Tibial nerve (tissue), 4 donors: ENCODE results near the gene ARFGEF3. TPM values are rescaled to one million over a fixed set of nuclear protein-coding genes. Genes with fewer than 3 reads are reported as not detected.

ENCODE experiments used
- DNase-seq, 2 donors: peaks; one replicate each; pipeline ENCODE4 v3.0.0-alpha.2; 2019; ENCODE audit warnings: low spot score in 2 of 2
- H3K27ac ChIP-seq, 4 donors: fragments of 200-600 bp; sonication (generic) in 3 of 4; one replicate each; pipeline ENCODE4 v1.5.1; 2017 to 2019; ENCODE audit warnings: mild to moderate bottlenecking in 1 of 4
- H3K27me3 ChIP-seq, 2 donors: fragments of 200-600 bp; sonication (generic) in 1 of 2; one replicate each; pipeline versions ENCODE4 v1.5.1 to v1.6.0; 2017 to 2019
- H3K36me3 ChIP-seq, 3 donors: fragments of 200-600 bp; sonication (generic); one replicate each; pipeline ENCODE4 v1.5.1; 2018 to 2019
- H3K4me1 ChIP-seq, 4 donors: fragments of 200-600 bp; sonication (generic) in 3 of 4; one replicate each; pipeline ENCODE4 v1.5.1; 2017 to 2019
- H3K4me3 ChIP-seq, 4 donors: fragments of 200-600 bp; sonication (generic) in 3 of 4; one replicate each; pipeline ENCODE4 v1.5.1; 2017 to 2019; ENCODE audit warnings: mild to moderate bottlenecking in 1 of 4, moderate library complexity in 1 of 4
- H3K9me3 ChIP-seq, 4 donors: fragments of 200-600 bp; sonication (generic) in 3 of 4; one replicate each; pipeline ENCODE4 v1.5.1; 2017 to 2019
- CTCF ChIP-seq, 5 experiments: fragments of 200-600 bp in 3 of 5; fragments of 450-650 bp in 2 of 5; sonication (generic) in 3 of 5; IDR thresholded peaks; one replicate each; pipeline ENCODE4 v1.5.1; 2016 to 2019; ENCODE audit warnings: antibody characterized with exemption in 5 of 5, mild to moderate bottlenecking in 3 of 5, moderate library complexity in 2 of 5
- EP300 ChIP-seq, 2 donors: sonication (generic); formaldehyde crosslinking; IDR thresholded peaks; one replicate each; pipeline ENCODE4 v1.6.1; 2017; ENCODE audit warnings: antibody characterized with exemption in 2 of 2, mild to moderate bottlenecking in 1 of 2
- POLR2A ChIP-seq, 2 donors: fragments of 450-650 bp; IDR thresholded peaks; one replicate each; pipeline ENCODE4 v1.6.1; 2017; ENCODE audit warnings: antibody characterized with exemption in 2 of 2, mild to moderate bottlenecking in 2 of 2, moderate library complexity in 2 of 2
- WGBS, 2 donors: methylation state at CpG; one replicate each; pipeline ENCODE4 v1.1.5; 2018; 5-methylcytosine and 5-hydroxymethylcytosine counted together
- total RNA-seq, 4 donors: library from RNA; depleted of rRNA; stranded (reverse); fragments of >200 nt; gene quantifications; one replicate each; pipeline ENCODE4 v1.1.0, GENCODE V29; 2016

Gene ARFGEF3
- total RNA-seq, 4 donors from 2014 or later, result 3.9 to 6.9 (median 5.4) TPM

GRCh38 chr6:138296381-138296780 is 134.6 kb downstream of the ARFGEF3 start:
- no peaks in the 10 kb centered on the region for H3K36me3 ChIP-seq
- no peak overlapping the region for H3K4me3 ChIP-seq
- H3K9me3 ChIP-seq, result no peaks in the 10 kb centered on the region
- no peak for DNase-seq
- no peaks in the 10 kb centered on the region for H3K27me3 ChIP-seq
- TF ChIP-seq EP300 (IDR thresholded peaks at IDR 0.05) (no peak), CTCF (IDR thresholded peaks at IDR 0.05) (no peak), POLR2A (IDR thresholded peaks at IDR 0.05) (no peak)
- no peak overlapping the region for H3K27ac ChIP-seq
- H3K4me1 ChIP-seq, result no peaks in the 10 kb centered on the region
- 96 to 99% methylated on average over 9 of the region's 9 CpGs for WGBS, 2 donors

- DNase-seq, result no peak
- no peak for TF ChIP-seq EP300 (IDR thresholded peaks at IDR 0.05)
- no peak for TF ChIP-seq POLR2A (IDR thresholded peaks at IDR 0.05)
- no peak for TF ChIP-seq CTCF (IDR thresholded peaks at IDR 0.05)
- Histone ChIP-seq H3K4me1 (no peaks in the 10 kb centered on the region), H3K4me3 (no peak overlapping the region), H3K27ac (no peak overlapping the region), H3K36me3 (no peaks in the 10 kb centered on the region), H3K9me3 (no peaks in the 10 kb centered on the region), H3K27me3 (no peaks in the 10 kb centered on the region)
- WGBS, 2 donors, result 96 to 97% methylated on average over 7 of the region's 7 CpGs
Measured at GRCh38 chr6:138296786-138297185, 135.0 kb downstream of the ARFGEF3 start.

- 81 to 83% methylated on average over 1 of the region's 1 CpG for WGBS, 2 donors
- Histone ChIP-seq H3K27ac (no peak overlapping the region), H3K4me1 (no peaks in the 10 kb centered on the region), H3K9me3 (no peaks in the 10 kb centered on the region), H3K4me3 (no peak overlapping the region), H3K36me3 (no peaks in the 10 kb centered on the region), H3K27me3 (no peaks in the 10 kb centered on the region)
- no peak for DNase-seq
- TF ChIP-seq EP300 (IDR thresholded peaks at IDR 0.05) (no peak), POLR2A (IDR thresholded peaks at IDR 0.05) (no peak), CTCF (IDR thresholded peaks at IDR 0.05) (no peak)
Measured at GRCh38 chr6:138297761-138298298, 136.1 kb downstream of the ARFGEF3 start.

GRCh38 chr6:138300469-138300868 is 138.7 kb downstream of the ARFGEF3 start:
- no peak for DNase-seq
- no peaks in the 10 kb centered on the region for H3K4me1 ChIP-seq
- TF ChIP-seq CTCF (IDR thresholded peaks at IDR 0.05) (no peak), EP300 (IDR thresholded peaks at IDR 0.05) (no peak), POLR2A (IDR thresholded peaks at IDR 0.05) (no peak)
- 85 to 87% methylated on average over 4 of the region's 4 CpGs for WGBS, 2 donors
- H3K9me3 ChIP-seq, result no peaks in the 10 kb centered on the region
- no peaks in the 10 kb centered on the region for H3K36me3 ChIP-seq
- H3K27ac ChIP-seq, result no peak overlapping the region
- no peaks in the 10 kb centered on the region for H3K27me3 ChIP-seq
- no peak overlapping the region for H3K4me3 ChIP-seq

GRCh38 chr6:138302554-138302953 is 140.8 kb downstream of the ARFGEF3 start:
- TF ChIP-seq POLR2A (IDR thresholded peaks at IDR 0.05), result no peak
- no peak for TF ChIP-seq EP300 (IDR thresholded peaks at IDR 0.05)
- no peak for TF ChIP-seq CTCF (IDR thresholded peaks at IDR 0.05)
- no peaks in the 10 kb centered on the region for H3K4me1 ChIP-seq
- H3K4me3 ChIP-seq, result no peak overlapping the region
- no peaks in the 10 kb centered on the region for H3K9me3 ChIP-seq
- no peaks in the 10 kb centered on the region for H3K36me3 ChIP-seq
- no peaks in the 10 kb centered on the region for H3K27me3 ChIP-seq
- 90 to 94% methylated on average over 2 of the region's 2 CpGs for WGBS, 2 donors
- no peak overlapping the region for H3K27ac ChIP-seq
- no peak for DNase-seq
